Activated naive CD8-positive, alpha-beta T cell treated with anti-CD3 and anti-CD28 coated beads, Interleukin-2, amount 10 ng/mL, durations not matched to agents 7 days and 5 days (primary cell): ENCODE data around the gene RPS6KA1. TPM values are rescaled to one million over a fixed set of nuclear protein-coding genes. Genes with fewer than 3 reads are reported as not detected.

Source experiments
- ATAC-seq: fragments of 150-1000 bp; cut with Tn5 transposase; one replicate; pipeline ENCODE4 v1.10.0; 2021; ENCODE audit warnings: low read depth, moderate library complexity
- POLR2A ChIA-PET: fragments of 350-600 bp; sonication (Branson Sonifier 250); formaldehyde crosslinking; loops from one replicate; lab custom pipeline; 2021; ENCODE audit warnings: antibody characterized with exemption; lab: Charles Lee
- DNase-seq: peaks from one replicate; pipeline ENCODE4 v3.0.0; 2021
- H3K27ac Mint-ChIP-seq: one replicate; pipeline ENCODE4 v1.8.0; 2022; ENCODE audit warnings: mild to moderate bottlenecking, mixed read lengths
- H3K27me3 Mint-ChIP-seq: one replicate; pipeline ENCODE4 v1.8.0; 2022; ENCODE audit warnings: mild to moderate bottlenecking, moderate library complexity, mixed read lengths
- H3K36me3 Mint-ChIP-seq: one replicate; pipeline ENCODE4 v1.8.0; 2021; ENCODE audit warnings: mild to moderate bottlenecking, mixed read lengths
- H3K4me1 Mint-ChIP-seq: one replicate; pipeline ENCODE4 v1.8.0; 2021; ENCODE audit warnings: mixed read lengths
- H3K4me3 Mint-ChIP-seq: one replicate; pipeline ENCODE4 v1.8.0; 2022; ENCODE audit warnings: mild to moderate bottlenecking, moderate library complexity, mixed read lengths
- H3K9me3 Mint-ChIP-seq: one replicate; pipeline ENCODE4 v1.8.0; 2021; ENCODE audit warnings: mixed read lengths
- total RNA-seq, 2 experiments: library from RNA; stranded (reverse); gene quantifications; one replicate each; pipeline ENCODE4 v1.2.3, GENCODE V29; 2021

Gene RPS6KA1
- total RNA-seq, 2 experiments from 2014 or later = 138 to 153 TPM

GRCh38 chr1:26546819-26547218 is 17.3 kb downstream of the RPS6KA1 start:
- Mint-ChIP-seq H3K27ac (peak overlapping the region; percentile 75), H3K4me1 (peaks cover 56% of the 10 kb centered on the region), H3K36me3 (peaks cover 36% of the 10 kb centered on the region), H3K27me3 (no peaks in the 10 kb centered on the region), H3K9me3 (no peaks in the 10 kb centered on the region), H3K4me3 (peak overlapping the region; percentile 94)
- POLR2A ChIA-PET = interaction anchor here (0.6 to 2.5 kb wide), 3 partner anchors 46 to 76 kb away, joined by 3 to 13 read pairs (median 6); partner anchors contain the start of gene HMGN2
- ATAC-seq (no peak), DNase-seq (no peak)

GRCh38 chr1:26548841-26549240 is 19.3 kb downstream of the RPS6KA1 start:
- Mint-ChIP-seq H3K9me3 (no peaks in the 10 kb centered on the region), H3K4me3 (no peak overlapping the region), H3K27me3 (no peaks in the 10 kb centered on the region), H3K27ac (peak overlapping the region; percentile 71), H3K36me3 (peaks cover 38% of the 10 kb centered on the region), H3K4me1 (peaks cover 38% of the 10 kb centered on the region)
- POLR2A ChIA-PET = interaction anchor here (0.7 to 1.1 kb wide), 3 partner anchors 25 to 90 kb away, joined by 3 to 6 read pairs (median 5); no protein-coding TSS in a partner anchor
- DNase-seq (no peak), ATAC-seq (no peak)

- Mint-ChIP-seq H3K4me3 (no peak overlapping the region), H3K36me3 (peaks cover 30% of the 10 kb centered on the region), H3K4me1 (peaks cover 21% of the 10 kb centered on the region), H3K27me3 (no peaks in the 10 kb centered on the region), H3K9me3 (no peaks in the 10 kb centered on the region), H3K27ac (no peak overlapping the region)
- ATAC-seq (no peak), DNase-seq (no peak)
- POLR2A ChIA-PET = interaction anchor here (1.2 to 2.7 kb wide), 2 partner anchors 9 to 49 kb away, joined by 3 to 12 read pairs; no protein-coding TSS in a partner anchor
Measured at GRCh38 chr1:26550946-26551345, 21.4 kb downstream of the RPS6KA1 start.

- POLR2A ChIA-PET = interaction anchor here (1.3 to 2.7 kb wide), 3 partner anchors 11 to 51 kb away, joined by 3 to 12 read pairs (median 5); no protein-coding TSS in a partner anchor
- Mint-ChIP-seq H3K36me3 (peaks cover 24% of the 10 kb centered on the region), H3K4me1 (peaks cover 10% of the 10 kb centered on the region), H3K27ac (no peak overlapping the region), H3K4me3 (no peak overlapping the region), H3K9me3 (no peaks in the 10 kb centered on the region), H3K27me3 (no peaks in the 10 kb centered on the region)
- ATAC-seq (no peak), DNase-seq (no peak)
Measured at GRCh38 chr1:26552720-26553119, 23.2 kb downstream of the RPS6KA1 start.

- Mint-ChIP-seq H3K9me3 (no peaks in the 10 kb centered on the region), H3K4me3 (no peak overlapping the region), H3K27ac (peak overlapping the region; percentile 38), H3K4me1 (no peaks in the 10 kb centered on the region), H3K27me3 (no peaks in the 10 kb centered on the region), H3K36me3 (peaks cover 20% of the 10 kb centered on the region)
- POLR2A ChIA-PET = no interaction called here
- ATAC-seq (no peak), DNase-seq (no peak)
Measured at GRCh38 chr1:26553942-26554682, 24.6 kb downstream of the RPS6KA1 start.

- Mint-ChIP-seq H3K27me3 (no peaks in the 10 kb centered on the region), H3K36me3 (peaks cover 20% of the 10 kb centered on the region), H3K4me1 (no peaks in the 10 kb centered on the region), H3K4me3 (no peak overlapping the region), H3K27ac (no peak overlapping the region), H3K9me3 (no peaks in the 10 kb centered on the region)
- no peak for ATAC-seq
- no peak for DNase-seq
- POLR2A ChIA-PET = no interaction called here
Measured at GRCh38 chr1:26554781-26555180, 25.2 kb downstream of the RPS6KA1 start.

- H3K27ac Mint-ChIP-seq = no peak overlapping the region
- H3K4me3 Mint-ChIP-seq = no peak overlapping the region
- ATAC-seq (no peak), DNase-seq (no peak)
- no peaks in the 10 kb centered on the region for H3K27me3 Mint-ChIP-seq
- H3K4me1 Mint-ChIP-seq = no peaks in the 10 kb centered on the region
- H3K9me3 Mint-ChIP-seq = no peaks in the 10 kb centered on the region
- POLR2A ChIA-PET = interaction anchor here (0.8 kb wide), 1 partner anchor 55 kb away, joined by 3 read pairs; no protein-coding TSS in a partner anchor
- H3K36me3 Mint-ChIP-seq = peaks cover 22% of the 10 kb centered on the region
Measured at GRCh38 chr1:26555550-26555981, 26.0 kb downstream of the RPS6KA1 start.

GRCh38 chr1:26556111-26556510 is 26.6 kb downstream of the RPS6KA1 start:
- ATAC-seq = no peak
- no peaks in the 10 kb centered on the region for H3K4me1 Mint-ChIP-seq

GRCh38 chr1:26557008-26557407 is 27.4 kb downstream of the RPS6KA1 start:
- no peaks in the 10 kb centered on the region for H3K9me3 Mint-ChIP-seq
- POLR2A ChIA-PET = no interaction called here
- no peaks in the 10 kb centered on the region for H3K4me1 Mint-ChIP-seq
- no peak overlapping the region for H3K4me3 Mint-ChIP-seq
- no peak overlapping the region for H3K27ac Mint-ChIP-seq
- no peaks in the 10 kb centered on the region for H3K27me3 Mint-ChIP-seq
- peaks cover 23% of the 10 kb centered on the region for H3K36me3 Mint-ChIP-seq
- ATAC-seq = no peak
- no peak for DNase-seq

More at GRCh38 chr1:26556111-26556510, 26.6 kb downstream of the RPS6KA1 start:
- no peaks in the 10 kb centered on the region for H3K27me3 Mint-ChIP-seq
- no peak for DNase-seq
- H3K9me3 Mint-ChIP-seq = no peaks in the 10 kb centered on the region
- no peak overlapping the region for H3K27ac Mint-ChIP-seq
- POLR2A ChIA-PET = interaction anchor here (0.8 kb wide), 1 partner anchor 56 kb away, joined by 3 read pairs; no protein-coding TSS in a partner anchor
- no peak overlapping the region for H3K4me3 Mint-ChIP-seq
- peaks cover 19% of the 10 kb centered on the region for H3K36me3 Mint-ChIP-seq

- peaks cover 31% of the 10 kb centered on the region for H3K36me3 Mint-ChIP-seq
- peaks cover 2% of the 10 kb centered on the region for H3K4me1 Mint-ChIP-seq
- no peak for ATAC-seq
- POLR2A ChIA-PET = no interaction called here
- H3K4me3 Mint-ChIP-seq = no peak overlapping the region
- no peak for DNase-seq
- H3K27me3 Mint-ChIP-seq = no peaks in the 10 kb centered on the region
- H3K9me3 Mint-ChIP-seq = no peaks in the 10 kb centered on the region
- no peak overlapping the region for H3K27ac Mint-ChIP-seq
Measured at GRCh38 chr1:26558685-26559048, 29.1 kb downstream of the RPS6KA1 start.

- Mint-ChIP-seq H3K27ac (no peak overlapping the region), H3K9me3 (no peaks in the 10 kb centered on the region), H3K36me3 (peaks cover 40% of the 10 kb centered on the region), H3K27me3 (no peaks in the 10 kb centered on the region), H3K4me1 (peaks cover 6% of the 10 kb centered on the region), H3K4me3 (no peak overlapping the region)
- POLR2A ChIA-PET = no interaction called here
- ATAC-seq (no peak), DNase-seq (no peak)
Measured at GRCh38 chr1:26560403-26560780, 30.8 kb downstream of the RPS6KA1 start.

GRCh38 chr1:26570287-26570686 is 40.7 kb downstream of the RPS6KA1 start:
- H3K27ac Mint-ChIP-seq = no peak overlapping the region
- H3K9me3 Mint-ChIP-seq = no peaks in the 10 kb centered on the region
- ATAC-seq (no peak), DNase-seq (no peak)
- peaks cover 36% of the 10 kb centered on the region for H3K36me3 Mint-ChIP-seq
- H3K4me3 Mint-ChIP-seq = no peak overlapping the region
- no peaks in the 10 kb centered on the region for H3K27me3 Mint-ChIP-seq
- H3K4me1 Mint-ChIP-seq = peaks cover 10% of the 10 kb centered on the region
- POLR2A ChIA-PET = interaction anchor here (0.5 to 2.0 kb wide), 2 partner anchors 32 to 70 kb away, joined by 4 to 6 read pairs; no protein-coding TSS in a partner anchor

GRCh38 chr1:26571381-26571780 is 41.8 kb downstream of the RPS6KA1 start:
- no peak for DNase-seq
- H3K27ac Mint-ChIP-seq = no peak overlapping the region
- peaks cover 43% of the 10 kb centered on the region for H3K36me3 Mint-ChIP-seq
- POLR2A ChIA-PET = interaction anchor here (0.7 to 2.0 kb wide), 3 partner anchors 9 to 71 kb away, joined by 3 to 6 read pairs (median 3); no protein-coding TSS in a partner anchor
- no peaks in the 10 kb centered on the region for H3K9me3 Mint-ChIP-seq
- H3K4me1 Mint-ChIP-seq = peaks cover 12% of the 10 kb centered on the region
- H3K4me3 Mint-ChIP-seq = no peak overlapping the region
- no peak for ATAC-seq
- H3K27me3 Mint-ChIP-seq = no peaks in the 10 kb centered on the region

- Mint-ChIP-seq H3K27ac (no peak overlapping the region), H3K4me1 (peaks cover 19% of the 10 kb centered on the region), H3K4me3 (no peak overlapping the region), H3K27me3 (no peaks in the 10 kb centered on the region), H3K36me3 (peaks cover 27% of the 10 kb centered on the region), H3K9me3 (no peaks in the 10 kb centered on the region)
- DNase-seq (no peak), ATAC-seq (no peak)
- POLR2A ChIA-PET = no interaction called here
Measured at GRCh38 chr1:26574018-26574417, 44.5 kb downstream of the RPS6KA1 start.
